Liver (tissue), 9 donors: ENCODE data around the gene LDB3. TPM values are rescaled to one million over a fixed set of nuclear protein-coding genes. Genes with fewer than 3 reads are reported as not detected.

Experiments used
- DNase-seq: peaks from one replicate; pipeline ENCODE4 v3.0.0-alpha.2; 2017; ENCODE audit warnings: low spot score
- H3K27ac ChIP-seq, 2 donors: one replicate each; pipeline ENCODE4 v1.7.0; 2013; ENCODE audit warnings: inconsistent platforms in 2 of 2, low read length in 2 of 2, control low read depth in 1 of 2, low read depth in 1 of 2, mild to moderate bottlenecking in 1 of 2
- H3K27me3 ChIP-seq, 4 donors: one replicate each; pipeline versions ENCODE4 v1.6.1 to v1.7.0; 2013; ENCODE audit warnings: low read length in 3 of 4, inconsistent platforms in 1 of 4, mild to moderate bottlenecking in 1 of 4, moderate library complexity in 1 of 4; ENCODE audit not compliant: control insufficient read depth in 4 of 4, insufficient read depth in 4 of 4
- H3K36me3 ChIP-seq, 4 donors: one replicate each; pipeline versions ENCODE4 v1.6.1 to v1.7.0; 2013; ENCODE audit warnings: low read length in 3 of 4, mild to moderate bottlenecking in 3 of 4, low read depth in 1 of 4, moderate library complexity in 1 of 4; ENCODE audit not compliant: control insufficient read depth in 4 of 4, insufficient read depth in 3 of 4
- H3K4me1 ChIP-seq, 4 donors: one replicate each; pipeline versions ENCODE4 v1.6.1 to v1.7.0; 2013; ENCODE audit warnings: low read length in 3 of 4, mild to moderate bottlenecking in 3 of 4, moderate library complexity in 1 of 4; ENCODE audit not compliant: control insufficient read depth in 4 of 4, insufficient read depth in 4 of 4
- H3K4me3 ChIP-seq, 3 donors: one replicate each; pipeline versions ENCODE4 v1.6.1 to v1.7.0; 2013; ENCODE audit warnings: low read length in 3 of 3, control low read depth in 1 of 3, low read depth in 1 of 3, mild to moderate bottlenecking in 1 of 3
- H3K9ac ChIP-seq, 2 donors: one replicate each; pipeline ENCODE4 v1.7.0; 2013; ENCODE audit warnings: low read length in 2 of 2, mild to moderate bottlenecking in 2 of 2, moderate library complexity in 2 of 2, control low read depth in 1 of 2, low read depth in 1 of 2
- H3K9me3 ChIP-seq, 4 donors: one replicate each; pipeline versions ENCODE4 v1.6.1 to v1.7.0; 2013; ENCODE audit warnings: low read length in 3 of 4; ENCODE audit not compliant: control insufficient read depth in 4 of 4
- CTCF ChIP-seq: fragments of 150-350 bp; IDR thresholded peaks from 2 replicates; pipeline ENCODE4 v1.5.1; 2017; ENCODE audit warnings: improper control_type of control experiment, low read depth, low read length; ENCODE audit not compliant: missing input control
- EGR1 ChIP-seq, 2 donors: IDR thresholded peaks; 2 replicates each; pipeline ENCODE4 v1.6.1; 2016 to 2018; ENCODE audit warnings: antibody characterized with exemption in 2 of 2, low read depth in 2 of 2
- FOXA1 ChIP-seq: IDR thresholded peaks from 2 replicates; pipeline ENCODE4 v1.6.1; 2016; ENCODE audit warnings: antibody characterized with exemption
- FOXA2 ChIP-seq: IDR thresholded peaks from 2 replicates; pipeline ENCODE4 v1.6.1; 2016; ENCODE audit warnings: antibody characterized with exemption
- HNF4A ChIP-seq, 2 donors: conservative IDR thresholded peaks; 2 replicates each; pipeline ENCODE4 v1.6.1; 2016; ENCODE audit warnings: antibody characterized with exemption in 2 of 2, mild to moderate bottlenecking in 2 of 2
- HNF4G ChIP-seq: IDR thresholded peaks from 2 replicates; pipeline ENCODE4 v1.6.1; 2016; ENCODE audit warnings: antibody characterized with exemption
- JUND ChIP-seq, 2 donors: IDR thresholded peaks; 2 replicates each; pipeline ENCODE4 v1.6.1; 2016; ENCODE audit warnings: antibody characterized with exemption in 2 of 2
- MAX ChIP-seq: IDR thresholded peaks from 2 replicates; pipeline ENCODE4 v1.6.1; 2016; ENCODE audit warnings: antibody characterized with exemption
- NR2F2 ChIP-seq: IDR thresholded peaks from 2 replicates; pipeline ENCODE4 v1.6.1; 2016; ENCODE audit warnings: antibody characterized with exemption
- RAD21 ChIP-seq, 2 donors: IDR thresholded peaks; 2 replicates each; pipeline ENCODE4 v1.6.1; 2016; ENCODE audit warnings: antibody characterized with exemption in 2 of 2, mild to moderate bottlenecking in 2 of 2
- REST ChIP-seq: IDR thresholded peaks from 2 replicates; pipeline ENCODE4 v1.6.1; 2016; ENCODE audit warnings: antibody characterized with exemption, mild to moderate bottlenecking
- RXRA ChIP-seq, 2 donors: IDR thresholded peaks; 2 replicates each; pipeline ENCODE4 v1.6.1; 2017 to 2018; ENCODE audit warnings: antibody characterized with exemption in 2 of 2, mild to moderate bottlenecking in 1 of 2
- SP1 ChIP-seq: IDR thresholded peaks from 2 replicates; pipeline ENCODE4 v1.6.1; 2018; ENCODE audit warnings: antibody characterized with exemption, mild to moderate bottlenecking
- TAF1 ChIP-seq: conservative IDR thresholded peaks from 2 replicates; pipeline ENCODE4 v1.6.1; 2016; ENCODE audit warnings: antibody characterized with exemption, mild to moderate bottlenecking
- YY1 ChIP-seq: IDR thresholded peaks from 2 replicates; pipeline ENCODE4 v1.6.1; 2016; ENCODE audit warnings: antibody characterized with exemption, mild to moderate bottlenecking
- ZBTB33 ChIP-seq: IDR thresholded peaks from 2 replicates; pipeline ENCODE4 v1.6.1; 2016; ENCODE audit warnings: antibody characterized with exemption
- WGBS: extraction: QIAGEN DNeasy Blood & Tissue Kit; methylation state at CpG from one replicate; pipeline ENCODE4 v1.1.7; 2013; 5-methylcytosine and 5-hydroxymethylcytosine counted together
- polyA plus RNA-seq, 2 donors: library from polyadenylated mRNA; stranded (reverse) in 1 of 2; unstranded in 1 of 2; fragments of 200-250 nt in 1 of 2; fragments of >200 nt in 1 of 2; fragmentation: Nextera tagmentation in 1 of 2; extraction: Ambion mirVana in 1 of 2; gene quantifications; one replicate each; pipeline versions ENCODE4 v1.2.1 to v1.2.3, GENCODE V29; 2013 to 2015
- total RNA-seq, 2 donors: library from RNA; depleted of rRNA; stranded (reverse); fragments of >200 nt; gene quantifications; one replicate each; pipeline ENCODE4 v1.2.3, GENCODE V29; 2014
- TF ChIP-seq, protein P1 (sequence below): IDR thresholded peaks from 2 replicates; pipeline ENCODE4 v1.6.1; 2016; ENCODE audit warnings: antibody characterized with exemption
- donor health status: healthy.
- donor health status: healthy.
- donor health status: healthy.
- donor health status: healthy.
- donor health status: healthy.

Gene LDB3
- total and polyA plus RNA-seq, 4 donors = 0.09 to 0.42 (median 0.15) TPM; not detected in 1

DNA sequence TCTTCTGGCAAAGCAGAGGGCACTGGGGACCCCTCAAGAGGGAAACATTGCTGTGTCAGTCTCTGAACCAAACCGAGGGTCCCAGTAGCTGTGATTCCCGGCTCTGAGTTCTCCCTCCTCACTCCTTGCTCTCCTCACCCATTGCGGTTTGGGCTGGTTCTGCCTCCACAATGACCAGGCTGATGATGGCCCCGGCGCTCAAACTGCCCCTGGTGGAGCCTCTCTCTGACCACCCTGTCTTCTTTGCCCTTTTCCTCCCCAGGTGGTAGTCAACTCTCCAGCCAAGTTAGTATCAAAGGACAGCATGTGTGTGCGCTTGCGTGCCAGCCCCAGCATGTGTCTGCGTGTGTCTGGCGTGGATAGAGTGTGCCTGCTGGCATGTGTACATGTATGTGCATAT is 17.1 kb downstream of the LDB3 start:
- TF ChIP-seq CTCF (no peak), EGR1 (IDR thresholded peaks at IDR 0.05; ENCODE audit: low read depth in 2 of 2) (no peak), REST (no peak), RXRA (IDR thresholded peaks at IDR 0.05) (no peak), SP1 (no peak), FOXA2 (no peak), MAX (no peak), HNF4A (conservative IDR thresholded peaks at IDR 0.05) (no peak), ZBTB33 (no peak), RAD21 (IDR thresholded peaks at IDR 0.05) (no peak), YY1 (no peak), NR2F2 (no peak), TAF1 (no peak), HNF4G (no peak), FOXA1 (no peak)
- DNase-seq = no peak
- no peaks in the 10 kb centered on the region for H3K27me3 ChIP-seq
- no peak overlapping the region for H3K4me3 ChIP-seq
- H3K36me3 ChIP-seq = no peaks in the 10 kb centered on the region
- 93% methylated on average over 9 of the region's 9 CpGs for WGBS
- H3K27ac ChIP-seq = no peak overlapping the region
- no peak overlapping the region for H3K9ac ChIP-seq
- peaks cover 0 to 5% (median 1%) of the 10 kb centered on the region in 4 donors for H3K4me1 ChIP-seq
- no peaks in the 10 kb centered on the region for H3K9me3 ChIP-seq

DNA sequence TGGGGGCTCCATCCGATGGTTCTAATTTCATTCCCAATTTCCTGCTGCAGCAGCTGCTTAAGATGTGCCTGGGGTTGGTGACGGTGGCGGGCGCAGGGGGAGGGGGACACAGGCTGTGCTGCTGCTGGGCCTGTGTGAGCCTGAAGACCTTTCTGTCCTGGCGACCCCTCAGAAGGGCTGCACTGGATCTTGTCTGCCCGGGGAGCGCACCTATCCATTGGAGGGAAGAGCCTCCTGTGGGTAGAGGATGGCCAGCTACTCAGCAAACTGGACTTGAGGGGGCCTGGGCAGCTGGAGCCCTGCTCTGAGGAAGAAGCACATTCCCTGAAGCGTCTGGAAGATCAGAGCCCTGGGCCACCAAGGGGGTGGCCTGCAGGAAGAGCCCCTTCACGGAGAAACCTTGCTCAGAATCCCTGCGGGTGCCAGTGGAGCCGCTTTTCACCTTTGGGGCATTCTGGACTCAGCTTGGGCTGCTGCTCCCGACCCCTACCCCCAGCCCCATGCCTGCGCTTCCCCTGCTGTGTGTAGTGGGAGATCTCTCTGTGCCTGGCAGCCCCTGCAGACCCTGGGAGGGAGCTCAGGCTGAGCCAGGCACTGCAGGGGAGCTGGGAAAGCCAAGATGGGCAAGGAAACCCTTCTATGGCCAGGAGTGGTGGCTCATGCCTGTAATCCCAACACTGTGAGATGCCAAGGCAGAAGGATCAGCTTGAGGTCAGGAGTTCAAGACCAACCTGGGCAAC is 17.8 kb downstream of the LDB3 start:
- Histone ChIP-seq H3K4me1 (peaks cover 0 to 5% (median 1%) of the 10 kb centered on the region in 4 donors), H3K9me3 (no peaks in the 10 kb centered on the region), H3K27me3 (no peaks in the 10 kb centered on the region), H3K4me3 (no peak overlapping the region), H3K9ac (no peak overlapping the region), H3K27ac (no peak overlapping the region), H3K36me3 (no peaks in the 10 kb centered on the region)
- whole genome bisulfite sequencing = 76% methylated on average over 13 of the region's 13 CpGs
- no peak for DNase-seq
- TF ChIP-seq HNF4G = no peak
- no peak for TF ChIP-seq SP1
- TF ChIP-seq NR2F2 = no peak
- TF ChIP-seq, protein P1, sequence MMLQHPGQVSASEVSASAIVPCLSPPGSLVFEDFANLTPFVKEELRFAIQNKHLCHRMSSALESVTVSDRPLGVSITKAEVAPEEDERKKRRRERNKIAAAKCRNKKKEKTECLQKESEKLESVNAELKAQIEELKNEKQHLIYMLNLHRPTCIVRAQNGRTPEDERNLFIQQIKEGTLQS = no peak
- TF ChIP-seq MAX = no peak
- TF ChIP-seq CTCF = no peak
- no peak for TF ChIP-seq HNF4A (conservative IDR thresholded peaks at IDR 0.05)
- no peak for TF ChIP-seq JUND (IDR thresholded peaks at IDR 0.05)
- no peak for TF ChIP-seq FOXA2
- TF ChIP-seq ZBTB33 = no peak
- no peak for TF ChIP-seq RXRA (IDR thresholded peaks at IDR 0.05)
